Astrocyte (in vitro differentiated cells and primary cell): ENCODE measurements around the gene CPT1A. TPM values are rescaled to one million over a fixed set of nuclear protein-coding genes. Genes with fewer than 3 reads are reported as not detected.

ENCODE experiments used
- DNase-seq: peaks from one replicate; pipeline ENCODE4 v3.0.0-alpha.2; 2010; ENCODE audit warnings: low read depth
- FAIRE-seq: peaks from 2 replicates; lab custom pipeline; 2011; peaks lifted over from hg19 to GRCh38; lab: Jason Lieb, UNC
- H2AFZ ChIP-seq: 2 replicates; pipeline ENCODE4 v1.6.0; 2012; ENCODE audit warnings: low read depth, low read length, inconsistent platforms
- H3K27ac ChIP-seq: 2 replicates; pipeline ENCODE4 v1.5.1; 2011; ENCODE audit warnings: low read depth, low read length, inconsistent platforms
- H3K27me3 ChIP-seq: 2 replicates; pipeline ENCODE4 v1.6.0; 2011; ENCODE audit warnings: low read length, inconsistent platforms; ENCODE audit not compliant: insufficient read depth
- H3K36me3 ChIP-seq: 2 replicates; pipeline ENCODE4 v1.5.1; 2011; ENCODE audit warnings: low read length, inconsistent platforms; ENCODE audit not compliant: insufficient read depth
- H3K4me1 ChIP-seq: 2 replicates; pipeline ENCODE4 v1.5.1; 2011; ENCODE audit warnings: low read length, inconsistent platforms; ENCODE audit not compliant: insufficient read depth
- H3K4me2 ChIP-seq: 2 replicates; pipeline ENCODE4 v1.6.0; 2012; ENCODE audit warnings: low read length, inconsistent platforms
- H3K4me3 ChIP-seq: 2 replicates; pipeline ENCODE4 v1.5.1; 2011; ENCODE audit warnings: low read depth, mild to moderate bottlenecking, low read length, inconsistent platforms; ENCODE audit not compliant: insufficient read depth
- H3K79me2 ChIP-seq: 2 replicates; pipeline ENCODE4 v1.6.0; 2012; ENCODE audit warnings: mild to moderate bottlenecking, low read length, inconsistent platforms; ENCODE audit not compliant: insufficient read depth
- H3K9ac ChIP-seq: 2 replicates; pipeline ENCODE4 v1.6.0; 2012; ENCODE audit warnings: mild to moderate bottlenecking, low read length, inconsistent platforms
- H3K9me3 ChIP-seq: 2 replicates; pipeline ENCODE4 v1.5.1; 2012; ENCODE audit warnings: low read depth, mild to moderate bottlenecking, low read length, inconsistent platforms; ENCODE audit not compliant: insufficient read depth
- H4K20me1 ChIP-seq: 2 replicates; pipeline ENCODE4 v1.6.0; 2012; ENCODE audit warnings: low read length, inconsistent platforms; ENCODE audit not compliant: insufficient read depth
- H3K27ac Mint-ChIP-seq: one replicate; pipeline ENCODE4 v1.8.0; 2021; ENCODE audit warnings: mild to moderate bottlenecking, mixed read lengths; ENCODE audit not compliant: unreplicated experiment
- H3K27me3 Mint-ChIP-seq: one replicate; pipeline ENCODE4 v1.8.0; 2021; ENCODE audit warnings: low read depth, mixed read lengths; ENCODE audit not compliant: unreplicated experiment
- H3K36me3 Mint-ChIP-seq: one replicate; pipeline ENCODE4 v1.8.0; 2021; ENCODE audit warnings: low read depth, mixed read lengths; ENCODE audit not compliant: unreplicated experiment
- H3K4me1 Mint-ChIP-seq: one replicate; pipeline ENCODE4 v1.8.0; 2021; ENCODE audit warnings: low read depth, mixed read lengths; ENCODE audit not compliant: unreplicated experiment
- H3K4me3 Mint-ChIP-seq: one replicate; pipeline ENCODE4 v1.8.0; 2021; ENCODE audit warnings: mild to moderate bottlenecking, moderate library complexity, mixed read lengths; ENCODE audit not compliant: unreplicated experiment
- H3K9me3 Mint-ChIP-seq: one replicate; pipeline ENCODE4 v1.8.0; 2021; ENCODE audit warnings: mild to moderate bottlenecking, mixed read lengths; ENCODE audit not compliant: unreplicated experiment
- CTCF ChIP-seq: IDR thresholded peaks from 2 replicates; pipeline ENCODE4 v1.5.1; 2011; ENCODE audit warnings: low read depth, mild to moderate bottlenecking, inconsistent platforms, low read length, moderate library complexity; ENCODE audit not compliant: insufficient read depth
- EZH2 ChIP-seq: IDR thresholded peaks from 2 replicates; pipeline ENCODE4 v1.6.1; 2012; ENCODE audit warnings: mild to moderate bottlenecking, low read length, inconsistent platforms; ENCODE audit not compliant: insufficient read depth
- total RNA-seq: library from RNA; stranded (reverse); gene quantifications from 2 replicates; pipeline ENCODE4 v1.2.1, GENCODE V29; 2021

Gene CPT1A
- total RNA-seq, 1 donor from 2014 or later = 2.3 TPM

DNA sequence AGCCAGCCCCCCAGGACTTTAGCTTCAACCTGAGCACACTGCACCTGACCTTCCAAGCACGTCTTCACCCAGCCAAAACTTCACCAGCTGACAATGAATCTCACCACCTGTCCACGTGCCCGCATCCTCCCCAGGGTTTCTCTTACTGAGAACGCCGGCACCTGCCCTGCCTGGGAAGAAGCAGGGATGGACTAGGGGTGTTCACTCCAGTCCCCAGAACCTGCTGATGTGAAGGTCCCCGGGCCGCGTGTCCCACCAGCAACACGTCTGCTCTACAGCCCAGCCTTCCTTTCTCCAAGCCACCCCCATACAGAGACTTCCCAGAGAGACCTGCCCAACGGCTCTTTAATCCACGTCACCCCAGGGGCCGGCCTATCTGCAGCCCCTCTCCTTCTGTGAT lies 12.8 kb downstream of the CPT1A start:
- Mint-ChIP-seq H3K4me3 (no peak overlapping the region), H3K27ac (no peak overlapping the region), H3K27me3 (peaks cover 46% of the 10 kb centered on the region), H3K9me3 (peaks cover 2% of the 10 kb centered on the region), H3K4me1 (no peaks in the 10 kb centered on the region), H3K36me3 (peaks cover 1% of the 10 kb centered on the region)
- Histone ChIP-seq H4K20me1 (no peaks in the 10 kb centered on the region), H2AFZ (no peak overlapping the region), H3K27me3 (no peaks in the 10 kb centered on the region), H3K4me1 (no peaks in the 10 kb centered on the region), H3K4me2 (no peak overlapping the region), H3K4me3 (no peak overlapping the region), H3K27ac (no peak overlapping the region), H3K79me2 (no peaks in the 10 kb centered on the region), H3K9ac (no peak overlapping the region), H3K9me3 (no peaks in the 10 kb centered on the region), H3K36me3 (no peaks in the 10 kb centered on the region)
- DNase-seq (no peak), FAIRE-seq (no peak)
- TF ChIP-seq EZH2 (no peak), CTCF (no peak)

GRCh38 chr11:68828155-68828931 lies 13.4 kb downstream of the CPT1A start:
- no peak overlapping the region for H3K4me3 Mint-ChIP-seq
- Histone ChIP-seq H3K27ac (no peak overlapping the region), H3K36me3 (no peaks in the 10 kb centered on the region), H3K4me3 (no peak overlapping the region), H4K20me1 (no peaks in the 10 kb centered on the region), H3K4me2 (no peak overlapping the region), H3K4me1 (no peaks in the 10 kb centered on the region), H3K27me3 (no peaks in the 10 kb centered on the region), H3K9me3 (no peaks in the 10 kb centered on the region), H3K79me2 (no peaks in the 10 kb centered on the region), H2AFZ (no peak overlapping the region), H3K9ac (no peak overlapping the region)
- H3K36me3 Mint-ChIP-seq = peaks cover 1% of the 10 kb centered on the region
- H3K27ac Mint-ChIP-seq = no peak overlapping the region
- DNase-seq (no peak), FAIRE-seq (no peak)
- H3K9me3 Mint-ChIP-seq = peaks cover 2% of the 10 kb centered on the region
- H3K4me1 Mint-ChIP-seq = no peaks in the 10 kb centered on the region
- H3K27me3 Mint-ChIP-seq = peaks cover 46% of the 10 kb centered on the region
- TF ChIP-seq CTCF = no peak
- no peak for TF ChIP-seq EZH2

GRCh38 chr11:68827733-68828132 lies 14.0 kb downstream of the CPT1A start:
- TF ChIP-seq EZH2 (no peak), CTCF (no peak)

More at GRCh38 chr11:68827733-68828132, 14.0 kb downstream of the CPT1A start:
- H3K36me3 ChIP-seq = no peaks in the 10 kb centered on the region
- H3K4me1 Mint-ChIP-seq = no peaks in the 10 kb centered on the region
- FAIRE-seq (no peak), DNase-seq (no peak)
- no peak overlapping the region for H3K4me3 Mint-ChIP-seq
- no peak overlapping the region for H3K4me3 ChIP-seq
- no peak overlapping the region for H3K27ac Mint-ChIP-seq
- no peaks in the 10 kb centered on the region for H3K9me3 ChIP-seq
- no peaks in the 10 kb centered on the region for H3K27me3 ChIP-seq
- H3K9me3 Mint-ChIP-seq = peaks cover 2% of the 10 kb centered on the region
- no peak overlapping the region for H2AFZ ChIP-seq
- peaks cover 40% of the 10 kb centered on the region for H3K27me3 Mint-ChIP-seq
- H3K9ac ChIP-seq = no peak overlapping the region
- no peak overlapping the region for H3K27ac ChIP-seq
- no peak overlapping the region for H3K4me2 ChIP-seq
- no peaks in the 10 kb centered on the region for H4K20me1 ChIP-seq
- H3K36me3 Mint-ChIP-seq = peaks cover 1% of the 10 kb centered on the region
- no peaks in the 10 kb centered on the region for H3K79me2 ChIP-seq
- no peaks in the 10 kb centered on the region for H3K4me1 ChIP-seq
